IPS-20b (cell line): Measurements from ENCODE around the gene PPP1CA.
A peak's percentile ranks its signal among the peaks of the same experiment; 100 is the strongest.

ENCODE experiments used
- H3K27ac ChIP-seq: one replicate; pipeline ENCODE4 v1.5.1; 2013; ENCODE audit warnings: low read length
- H3K27me3 ChIP-seq: 2 replicates; pipeline ENCODE4 v1.6.1; 2013; ENCODE audit warnings: mild to moderate bottlenecking, low read length, inconsistent platforms; ENCODE audit not compliant: insufficient read depth
- H3K36me3 ChIP-seq: 2 replicates; pipeline ENCODE4 v1.6.1; 2013; ENCODE audit warnings: low read depth, mild to moderate bottlenecking, inconsistent platforms, low read length, moderate library complexity; ENCODE audit not compliant: insufficient read depth
- H3K4me1 ChIP-seq: 2 replicates; pipeline ENCODE4 v1.6.1; 2013; ENCODE audit warnings: mild to moderate bottlenecking, control low read depth, inconsistent platforms, low read length, moderate library complexity; ENCODE audit not compliant: insufficient read depth
- H3K4me3 ChIP-seq: 2 replicates; pipeline ENCODE4 v1.5.1; 2013; ENCODE audit warnings: mild to moderate bottlenecking, low read length, inconsistent platforms
- H3K9ac ChIP-seq: 2 replicates; pipeline ENCODE4 v1.6.1; 2013; ENCODE audit warnings: low read depth, mild to moderate bottlenecking, inconsistent platforms, low read length, moderate library complexity
- H3K9me3 ChIP-seq: 2 replicates; pipeline ENCODE4 v1.6.1; 2013; ENCODE audit warnings: mild to moderate bottlenecking, low read depth, low read length, inconsistent platforms; ENCODE audit not compliant: insufficient read depth

The PPP1CA gene

DNA sequence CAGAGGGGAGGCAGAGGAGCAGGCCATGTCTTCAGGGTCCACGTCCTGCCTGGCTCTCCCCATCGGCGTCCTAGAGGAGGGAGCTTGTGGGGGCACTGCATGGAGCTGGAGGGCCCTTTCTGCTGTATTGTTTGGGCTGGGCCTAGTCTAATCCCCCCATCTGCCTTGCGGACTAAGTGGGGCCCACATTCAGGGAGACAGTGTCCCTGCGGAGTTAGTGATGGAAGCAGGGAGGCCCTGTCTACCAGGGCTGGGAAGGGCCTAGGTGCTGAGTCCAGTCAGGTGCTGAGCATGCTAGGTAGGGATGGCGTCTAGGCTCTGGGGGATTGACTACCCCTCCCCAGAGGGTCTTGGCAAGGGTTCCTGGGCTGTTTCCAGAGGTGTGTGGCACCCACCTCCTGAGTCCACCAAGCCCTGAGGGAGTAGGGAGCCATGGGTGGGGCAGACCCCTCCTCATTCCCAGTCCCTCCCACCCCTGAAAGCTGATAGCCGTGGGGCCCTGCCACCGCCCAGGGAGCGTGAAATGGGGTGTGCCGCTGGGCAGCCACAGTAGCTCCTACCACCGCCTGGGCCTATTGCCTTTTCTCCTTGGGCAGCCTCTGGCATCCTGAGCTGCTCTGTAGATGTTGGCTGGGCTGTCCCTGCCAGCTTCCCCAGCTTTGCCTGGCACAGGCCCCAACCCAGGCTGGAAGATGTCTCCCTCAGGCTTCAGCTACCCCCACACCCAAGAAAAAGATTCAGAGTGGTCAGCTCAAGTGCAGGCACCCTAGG lies 46.5 kb downstream of the PPP1CA start:
- H3K36me3 ChIP-seq, result no peaks in the 10 kb centered on the region
- H3K27me3 ChIP-seq, result peaks cover 3% of the 10 kb centered on the region; the same call in 1 of the 2 replicates
- no peak overlapping the region for H3K9ac ChIP-seq
- no peaks in the 10 kb centered on the region for H3K9me3 ChIP-seq
- no peak overlapping the region for H3K4me3 ChIP-seq
- H3K27ac ChIP-seq, result no peak overlapping the region
- peaks cover 13% of the 10 kb centered on the region; the same call in 1 of the 2 replicates for H3K4me1 ChIP-seq

DNA sequence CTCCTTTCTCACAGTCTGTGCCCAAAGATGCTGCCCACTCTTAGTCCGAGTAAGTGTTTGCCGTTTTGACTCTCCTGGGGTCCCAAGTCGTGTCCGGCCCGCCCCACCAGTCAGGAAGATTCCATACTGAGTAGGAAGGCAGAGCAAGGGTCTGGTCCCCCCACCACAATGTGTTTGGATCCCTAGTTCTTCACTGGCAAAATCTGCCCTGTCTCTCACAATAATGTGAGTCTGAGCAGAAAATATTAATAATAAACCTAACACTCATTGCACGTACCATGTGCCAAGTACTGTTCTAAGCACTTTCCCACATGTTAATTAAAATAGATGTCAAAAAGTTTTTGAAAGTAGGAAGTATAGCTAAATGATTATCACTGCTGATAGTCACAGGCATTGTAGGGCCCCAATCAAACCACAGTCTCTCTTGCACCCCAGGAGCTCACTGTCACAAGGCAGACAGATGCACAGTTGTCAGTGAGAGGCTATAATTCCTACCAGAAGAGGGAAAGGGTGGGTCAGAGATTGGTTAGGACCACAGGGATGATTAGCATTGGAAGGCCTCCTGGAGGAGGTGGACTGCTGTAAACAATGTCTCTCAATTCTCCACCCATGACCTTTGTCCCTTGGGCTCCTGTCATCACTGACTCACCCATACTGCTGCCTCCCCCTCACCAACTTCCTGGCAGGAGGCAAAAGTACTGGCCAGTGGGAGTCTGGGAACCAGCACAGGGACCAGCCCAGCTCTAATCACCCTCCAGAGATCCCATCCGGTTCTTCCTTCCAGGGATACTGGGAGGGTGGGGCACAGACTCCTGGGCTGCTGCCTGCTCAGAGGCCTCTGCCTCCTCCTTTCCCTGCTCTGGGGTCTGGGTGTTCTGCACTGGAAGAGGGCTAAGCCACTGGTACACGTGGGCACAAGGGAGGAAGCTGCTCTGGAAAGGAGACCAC lies 47.3 kb downstream of the PPP1CA start:
- Histone ChIP-seq H3K9me3 (no peaks in the 10 kb centered on the region), H3K9ac (peak overlapping the region; percentile 68; the same call in 1 of the 2 replicates), H3K4me3 (peak overlapping the region; percentile 85; the same call in 1 of the 2 replicates), H3K4me1 (peaks cover 13% of the 10 kb centered on the region; the same call in 1 of the 2 replicates), H3K36me3 (no peaks in the 10 kb centered on the region), H3K27ac (peak overlapping the region; percentile 6), H3K27me3 (peaks cover 3% of the 10 kb centered on the region; the same call in 1 of the 2 replicates)

DNA sequence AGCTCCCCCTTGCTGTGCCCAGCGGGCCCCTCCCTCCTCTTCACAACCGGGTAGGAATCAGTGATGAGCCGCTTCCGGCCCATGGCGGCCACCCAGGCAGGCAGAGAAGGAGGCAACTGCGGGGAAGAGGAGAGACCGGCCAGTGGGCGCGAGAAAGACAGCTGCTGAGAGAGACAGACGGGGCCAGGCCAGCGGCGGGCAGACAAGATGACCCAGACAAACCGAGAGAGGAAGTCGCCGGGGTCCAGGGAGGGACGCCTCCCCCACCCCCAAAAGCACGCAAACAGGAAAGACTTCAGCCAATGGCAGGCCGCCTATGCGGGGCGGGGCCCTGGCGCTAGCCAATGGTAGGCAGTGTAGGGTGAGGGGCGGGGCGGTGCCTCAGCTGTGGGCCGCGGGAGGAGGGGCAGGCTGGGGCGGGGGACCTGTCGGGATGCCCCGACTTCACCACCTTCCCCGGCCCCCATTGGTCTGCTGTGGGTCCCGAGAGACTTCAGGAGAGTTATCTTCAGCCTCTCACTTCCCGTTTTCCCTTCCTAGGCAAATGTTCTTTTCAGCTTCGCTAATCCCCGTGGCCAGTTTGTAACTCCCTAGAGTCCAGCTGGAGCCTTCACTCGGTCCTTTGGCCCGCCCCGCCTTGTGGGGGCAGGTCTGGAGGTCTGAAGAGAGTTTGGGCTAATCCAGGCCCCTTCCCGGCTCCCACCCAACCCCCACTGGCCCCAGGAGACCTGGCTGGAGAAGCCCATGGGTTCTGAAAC lies 48.2 kb downstream of the PPP1CA start, which contains the start of gene POLD4:
Gene POLD4, minus strand, starts transcription at position 230 of the 758 bp plus-strand sequence. Its CDS starts 147 bp downstream, at position 83.
- Histone ChIP-seq H3K9me3 (no peaks in the 10 kb centered on the region), H3K9ac (peak within 1 kb of the TSS; percentile 79; the same call in 1 of the 2 replicates), H3K4me3 (peak within 1 kb of the TSS; percentile 85), H3K36me3 (no peaks in the 10 kb centered on the region), H3K27me3 (peaks cover 3% of the 10 kb centered on the region; the same call in 1 of the 2 replicates), H3K4me1 (peaks cover 13% of the 10 kb centered on the region; the same call in 1 of the 2 replicates), H3K27ac (peak within 1 kb of the TSS; percentile 80)

DNA sequence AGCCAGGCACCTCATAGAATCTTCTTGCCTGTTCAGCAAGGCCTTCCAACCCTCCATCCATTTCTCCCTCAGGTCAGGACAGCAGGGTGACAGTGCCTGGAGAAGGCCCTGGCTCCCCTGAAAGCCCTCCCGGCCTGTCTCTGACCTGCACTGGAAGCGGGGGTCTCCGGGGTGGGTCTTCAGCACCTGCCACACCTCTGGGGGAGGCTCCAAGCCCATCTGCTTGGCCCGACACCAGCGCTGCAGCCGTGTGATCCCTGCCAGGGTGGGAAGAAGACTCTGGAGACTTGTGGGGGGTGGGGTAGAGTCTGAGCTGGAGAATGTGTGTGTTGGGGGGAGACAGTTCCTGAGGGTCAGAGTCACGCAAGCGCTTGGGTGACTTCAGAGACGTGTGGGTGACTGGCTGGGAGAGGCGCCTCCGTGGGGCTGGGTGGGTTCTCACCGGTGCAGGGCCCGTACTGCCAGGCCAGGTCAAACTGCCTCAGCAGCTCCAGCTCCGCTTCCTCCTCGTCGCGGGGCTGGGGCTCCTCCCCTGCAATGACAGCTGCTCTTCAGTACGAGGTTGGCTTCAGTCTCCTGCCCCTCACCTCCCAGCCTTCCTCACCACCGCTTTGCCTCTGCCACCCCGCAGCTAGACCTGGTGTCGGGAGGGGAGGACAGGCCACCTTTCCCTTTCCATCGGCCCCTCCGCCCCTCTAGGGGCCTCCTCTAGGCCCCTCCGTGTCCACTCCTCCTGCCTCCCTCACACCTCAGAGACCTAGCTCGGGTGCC lies 48.9 kb downstream of the PPP1CA start:
- H3K9me3 ChIP-seq, result no peaks in the 10 kb centered on the region
- peaks cover 13% of the 10 kb centered on the region; the same call in 1 of the 2 replicates for H3K4me1 ChIP-seq
- H3K4me3 ChIP-seq, result peak overlapping the region; percentile 85
- no peaks in the 10 kb centered on the region for H3K36me3 ChIP-seq
- no peaks in the 10 kb centered on the region; the same call in 1 of the 2 replicates for H3K27me3 ChIP-seq
- H3K27ac ChIP-seq, result peak overlapping the region; percentile 80
- peak overlapping the region; percentile 79; the same call in 1 of the 2 replicates for H3K9ac ChIP-seq

DNA sequence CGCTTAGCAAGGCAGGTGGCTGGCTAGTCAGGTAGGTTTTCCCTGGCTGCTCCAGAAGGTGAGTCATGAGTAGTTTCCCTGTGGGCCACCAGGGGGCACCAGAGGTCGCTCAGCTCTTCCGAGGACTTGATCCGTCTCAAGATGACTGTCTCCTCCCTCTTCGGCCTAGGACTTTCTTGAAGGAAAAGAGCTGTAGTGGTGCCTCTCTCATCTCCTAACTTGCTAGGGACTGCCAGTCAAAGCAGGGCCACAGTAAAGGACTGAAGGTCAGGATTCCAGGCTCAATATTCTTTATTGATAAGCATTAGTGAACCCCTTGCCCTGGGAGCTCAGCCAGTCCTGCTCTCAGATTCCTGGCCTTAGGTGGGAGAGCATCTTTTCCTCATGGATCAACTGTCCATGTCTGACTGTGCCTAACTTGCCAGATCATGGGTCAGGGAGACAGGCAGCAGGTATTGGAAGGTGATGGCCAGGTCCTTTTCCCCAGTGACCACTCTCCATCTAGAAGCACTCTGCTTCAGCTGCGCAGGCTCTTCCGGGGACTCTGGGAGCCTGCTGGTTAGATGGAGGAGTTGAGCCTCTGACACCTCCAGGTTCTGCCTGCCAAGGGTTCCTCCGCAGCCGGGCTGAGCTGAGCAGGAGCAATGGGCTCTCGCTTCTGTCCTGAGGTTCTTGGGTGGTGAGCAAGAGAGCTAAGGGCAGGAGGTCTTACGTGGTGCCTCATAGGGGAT lies 50.2 kb downstream of the PPP1CA start:
- H3K27ac ChIP-seq, result no peak overlapping the region
- no peak overlapping the region for H3K4me3 ChIP-seq
- no peak overlapping the region for H3K9ac ChIP-seq
- peaks cover 10% of the 10 kb centered on the region; the same call in 1 of the 2 replicates for H3K4me1 ChIP-seq
- H3K36me3 ChIP-seq, result no peaks in the 10 kb centered on the region
- no peaks in the 10 kb centered on the region for H3K9me3 ChIP-seq
- no peaks in the 10 kb centered on the region; the same call in 1 of the 2 replicates for H3K27me3 ChIP-seq

DNA sequence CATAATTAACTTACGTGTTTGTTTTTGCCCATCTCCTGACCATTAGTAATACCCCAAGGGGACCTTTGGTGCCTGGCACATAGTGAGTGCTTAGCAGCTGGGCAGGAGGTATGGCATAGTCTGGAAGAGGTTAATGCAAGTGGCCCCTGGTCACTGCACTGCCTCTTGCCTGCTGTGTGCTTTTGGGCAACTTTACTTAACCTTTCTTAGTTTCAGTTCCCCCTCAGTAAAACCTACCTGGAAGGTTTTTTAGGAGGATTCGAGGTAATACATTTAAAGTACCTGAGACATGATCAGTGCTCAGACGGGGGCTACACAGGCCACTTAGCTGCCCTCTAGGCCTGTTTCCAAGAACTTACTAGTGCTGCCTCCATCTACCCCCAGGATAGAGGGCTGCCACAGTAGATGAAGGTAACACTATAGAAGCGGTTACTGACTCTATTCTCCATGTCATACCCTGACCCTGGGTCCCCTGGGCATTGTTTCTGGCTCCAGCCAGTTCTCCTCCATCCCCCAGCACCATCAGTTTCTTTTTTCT lies 51.7 kb downstream of the PPP1CA start:
- no peaks in the 10 kb centered on the region for H3K9me3 ChIP-seq
- peaks cover 12% of the 10 kb centered on the region; the same call in 1 of the 2 replicates for H3K4me1 ChIP-seq
- no peak overlapping the region for H3K27ac ChIP-seq
- H3K9ac ChIP-seq, result no peak overlapping the region
- H3K36me3 ChIP-seq, result no peaks in the 10 kb centered on the region
- H3K27me3 ChIP-seq, result no peaks in the 10 kb centered on the region
- no peak overlapping the region for H3K4me3 ChIP-seq

DNA sequence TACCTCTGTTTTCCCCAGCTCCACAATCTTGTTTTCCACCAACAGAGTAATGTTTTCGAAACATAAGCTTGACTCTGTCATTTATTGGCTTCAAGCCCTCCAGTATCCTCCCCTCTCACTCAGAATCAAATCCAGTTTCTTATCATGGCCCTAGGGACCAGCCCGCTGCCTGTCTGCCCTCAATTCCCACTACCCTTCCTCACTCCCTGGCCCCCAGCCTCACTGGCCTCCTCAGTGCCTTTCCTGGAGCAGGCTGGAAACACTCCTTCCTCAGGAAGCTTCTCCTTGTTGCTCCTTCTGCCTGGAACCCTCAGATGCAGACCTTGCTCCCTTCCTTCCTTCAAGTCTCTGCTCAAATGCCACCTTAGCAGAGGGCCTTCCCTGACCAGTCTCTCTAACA lies 52.2 kb downstream of the PPP1CA start:
- Histone ChIP-seq H3K9ac (no peak overlapping the region), H3K4me1 (peaks cover 10% of the 10 kb centered on the region; the same call in 1 of the 2 replicates), H3K27ac (no peak overlapping the region), H3K36me3 (no peaks in the 10 kb centered on the region), H3K9me3 (no peaks in the 10 kb centered on the region), H3K27me3 (no peaks in the 10 kb centered on the region), H3K4me3 (no peak overlapping the region)

DNA sequence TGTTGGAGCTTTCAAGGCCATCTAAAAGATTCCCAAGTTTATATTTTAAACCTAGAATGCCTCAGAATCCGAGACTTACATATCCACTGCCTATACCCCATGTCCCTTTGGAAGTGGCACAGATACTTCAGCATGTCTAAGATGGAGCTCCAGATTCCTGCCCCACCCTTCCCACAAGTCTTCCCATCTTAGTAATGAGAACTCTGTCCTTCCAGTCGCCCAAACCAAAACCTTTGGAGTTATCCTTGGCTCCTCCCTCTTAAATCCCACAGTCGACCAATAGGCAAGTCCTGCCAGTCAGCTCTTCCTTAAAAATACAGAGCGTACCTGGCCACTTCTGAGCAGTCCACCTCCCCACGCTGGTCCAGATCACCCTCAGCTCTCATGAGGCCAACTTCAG lies 52.6 kb downstream of the PPP1CA start:
- Histone ChIP-seq H3K27me3 (no peaks in the 10 kb centered on the region), H3K27ac (no peak overlapping the region), H3K36me3 (no peaks in the 10 kb centered on the region), H3K9ac (no peak overlapping the region), H3K4me1 (peaks cover 6% of the 10 kb centered on the region; the same call in 1 of the 2 replicates), H3K4me3 (no peak overlapping the region), H3K9me3 (no peaks in the 10 kb centered on the region)
